Measurements from ENCODE around the gene EVX1.

- TF ChIP-seq CTCF (IDR thresholded peaks at IDR 0.05) (no peak), POLR2A (IDR thresholded peaks at IDR 0.05) (no peak)
Observed at GRCh38 chr7:27254625-27255024, 12.0 kb downstream of the EVX1 start.

Measured in Peyer's patch (tissue), 4 donors.